GM12891 (cell line): ENCODE measurements around the gene CCDC57.

Experiments used
- DNase-seq: peaks from one replicate; pipeline ENCODE4 v3.0.0; 2011; ENCODE audit warnings: low spot score; ENCODE audit not compliant: insufficient read length
- FAIRE-seq: peaks from 2 replicates; lab custom pipeline; 2011; peaks lifted over from hg19 to GRCh38; lab: Jason Lieb, UNC
- PAX5 ChIP-seq: IDR thresholded peaks from 2 replicates; pipeline ENCODE4 v1.6.1; 2011; ENCODE audit warnings: low read length, moderate library complexity, mild to moderate bottlenecking; ENCODE audit not compliant: insufficient read depth, severe bottlenecking
- POLR2A ChIP-seq: IDR thresholded peaks from 2 replicates; pipeline ENCODE4 v1.6.1; 2011; ENCODE audit warnings: low read depth, low read length, control low read depth
- POLR2AphosphoS5 ChIP-seq: IDR thresholded peaks from 2 replicates; pipeline ENCODE4 v1.6.1; 2011; ENCODE audit warnings: low read depth, low read length, control low read depth
- POU2F2 ChIP-seq: IDR thresholded peaks from 2 replicates; pipeline ENCODE4 v1.6.1; 2011; ENCODE audit warnings: low read depth, mild to moderate bottlenecking, control low read depth, low read length, moderate library complexity
- SPI1 ChIP-seq: IDR thresholded peaks from 2 replicates; pipeline ENCODE4 v1.6.1; 2011; ENCODE audit warnings: low read depth, low read length, control low read depth
- TAF1 ChIP-seq: IDR thresholded peaks from 2 replicates; pipeline ENCODE4 v1.6.1; 2011; ENCODE audit warnings: low read depth, low read length, control low read depth

Gene CCDC57

GRCh38 chr17:82236142-82236971 lies 23.7 kb upstream of the CCDC57 start:
- TF ChIP-seq POLR2AphosphoS5 (no peak), POU2F2 (peak; percentile 21; the same call in 1 of the 2 replicates), POLR2A (no peak), TAF1 (no peak)
- FAIRE-seq (no peak), DNase-seq (no peak)

GRCh38 chr17:82235775-82236141 lies 23.1 kb upstream of the CCDC57 start:
- no peak for FAIRE-seq
- DNase-seq = no peak
- no peak for TF ChIP-seq POLR2A
- TF ChIP-seq POU2F2 = no peak
- no peak for TF ChIP-seq PAX5
- no peak for TF ChIP-seq TAF1
- TF ChIP-seq SPI1 = no peak
- TF ChIP-seq POLR2AphosphoS5 = no peak

DNA sequence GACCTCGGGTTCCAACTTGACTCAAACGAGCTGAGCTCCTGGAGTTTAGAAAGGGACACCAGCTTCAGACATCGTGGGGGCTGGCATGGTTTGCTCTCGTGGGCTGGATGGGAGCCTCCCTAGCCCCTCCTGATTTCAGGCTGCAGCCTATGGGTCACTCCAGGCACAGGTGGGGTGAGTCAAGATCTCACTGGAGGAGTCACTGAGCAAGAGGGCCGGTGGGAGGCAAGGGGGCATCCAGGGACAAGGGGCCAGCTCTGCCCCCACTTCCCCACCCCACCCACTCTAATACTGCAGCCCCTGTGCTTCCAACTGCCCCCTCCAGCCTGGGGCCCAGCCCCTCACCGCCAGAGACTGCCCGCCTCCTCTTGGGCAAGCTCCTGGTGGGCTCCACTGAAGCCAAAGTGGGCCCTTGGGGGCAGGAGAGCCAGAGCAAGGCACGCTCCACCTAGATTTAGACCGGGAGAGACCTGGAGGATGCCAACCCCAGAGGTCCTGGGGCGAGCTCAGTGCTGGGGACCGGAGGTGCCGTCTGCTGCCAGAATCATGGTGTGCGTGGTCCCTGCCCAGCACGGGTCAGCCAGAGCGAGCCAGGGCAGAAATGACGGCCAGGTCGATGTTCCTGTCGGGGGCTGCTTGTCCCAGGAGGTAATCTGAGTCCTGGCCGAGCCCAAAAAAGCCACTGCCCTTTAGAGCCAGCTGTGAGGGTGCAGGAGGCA lies 22.6 kb upstream of the CCDC57 start:
- FAIRE-seq (no peak), DNase-seq (no peak)
- no peak for TF ChIP-seq TAF1
- no peak for TF ChIP-seq POU2F2
- no peak for TF ChIP-seq SPI1
- TF ChIP-seq POLR2A = no peak
- no peak for TF ChIP-seq PAX5
- TF ChIP-seq POLR2AphosphoS5 = no peak

- DNase-seq (no peak), FAIRE-seq (no peak)
- TF ChIP-seq PAX5 = peak; percentile 36
- no peak for TF ChIP-seq POU2F2
- TF ChIP-seq SPI1 = no peak
Observed at GRCh38 chr17:82234211-82235055, 21.8 kb upstream of the CCDC57 start.

DNA sequence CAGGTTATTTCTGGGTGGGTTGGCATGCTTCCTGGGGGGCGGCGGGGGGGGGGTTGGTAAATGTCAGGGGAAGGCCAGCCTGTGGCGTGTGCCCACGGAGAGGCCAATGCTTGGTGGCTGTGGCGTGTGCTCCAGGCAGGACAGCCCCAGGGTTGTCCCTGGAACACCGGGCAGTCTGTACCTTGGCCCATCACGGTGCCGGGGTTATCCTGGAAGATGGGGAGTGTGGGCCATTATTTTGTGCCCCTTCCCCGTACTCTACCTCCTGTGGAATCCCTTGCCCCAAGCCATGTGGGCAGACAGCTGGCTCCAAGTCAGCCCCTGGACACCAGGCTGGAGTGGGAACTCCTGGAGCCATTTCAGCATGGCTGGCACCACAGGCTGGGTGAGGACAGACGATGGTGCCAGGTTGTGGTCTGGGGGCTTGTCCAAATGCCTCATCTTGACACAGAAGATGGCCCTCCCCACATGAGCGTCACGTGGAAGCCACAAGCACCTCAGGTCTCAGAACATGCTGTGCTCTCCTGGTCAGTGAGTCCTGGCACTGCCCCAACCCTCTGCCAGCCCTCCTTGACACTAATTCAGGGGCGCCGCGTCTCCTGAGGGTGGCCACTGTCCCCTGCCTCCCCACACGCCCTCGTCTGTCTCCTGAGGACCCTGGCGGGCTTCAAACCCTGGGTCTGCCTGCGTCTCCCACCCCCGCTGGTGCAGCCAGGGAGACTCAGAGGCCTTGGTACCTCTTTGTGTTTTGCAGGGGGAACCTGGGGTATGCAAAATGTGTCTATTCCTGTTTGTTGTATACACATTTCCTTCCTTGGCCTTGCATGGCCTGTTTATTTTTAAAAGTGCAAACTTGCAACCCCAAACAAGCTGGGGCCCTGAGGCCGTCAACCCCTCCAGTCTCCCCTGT lies 20.5 kb upstream of the CCDC57 start:
- DNase-seq (no peak), FAIRE-seq (peak; percentile 52)
- TF ChIP-seq POLR2A (no peak), TAF1 (no peak), POLR2AphosphoS5 (no peak), POU2F2 (no peak), PAX5 (no peak), SPI1 (no peak)

GRCh38 chr17:82232322-82232820 lies 19.7 kb upstream of the CCDC57 start:
- FAIRE-seq (no peak), DNase-seq (no peak)
- TF ChIP-seq POLR2AphosphoS5 (no peak), POU2F2 (no peak), POLR2A (no peak), PAX5 (no peak), TAF1 (no peak), SPI1 (no peak)

GRCh38 chr17:82231562-82232321 lies 19.1 kb upstream of the CCDC57 start:
- no peak for TF ChIP-seq POLR2AphosphoS5
- TF ChIP-seq PAX5 = no peak
- no peak for TF ChIP-seq TAF1
- no peak for TF ChIP-seq POLR2A
- TF ChIP-seq SPI1 = no peak
- TF ChIP-seq POU2F2 = no peak
- FAIRE-seq (peak; percentile 71), DNase-seq (no peak)

DNA sequence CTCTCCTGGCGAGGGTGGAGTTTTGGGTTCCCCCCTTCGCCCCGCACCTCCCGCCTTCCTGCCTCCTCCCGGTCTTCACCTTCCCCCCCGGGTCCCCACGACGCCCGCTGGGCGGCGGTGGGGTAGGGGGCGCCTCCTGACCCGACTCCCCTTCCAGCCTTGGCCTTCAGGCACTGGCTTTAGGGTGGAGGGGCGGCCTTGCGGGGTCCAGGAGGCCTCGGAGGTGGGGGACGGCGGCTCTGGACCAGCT lies 18.6 kb upstream of the CCDC57 start:
- peak; percentile 77 for DNase-seq

More for the DNA sequence above, 18.6 kb upstream of the CCDC57 start:
- peak; percentile 35 for FAIRE-seq
- TF ChIP-seq POU2F2 (no peak), SPI1 (no peak), TAF1 (no peak)
